Left lung (tissue), 10 donors: ENCODE measurements around the gene NAP1L4. TPM values are rescaled to one million over a fixed set of nuclear protein-coding genes. Genes with fewer than 3 reads are reported as not detected.
A peak's percentile ranks its signal among the peaks of the same experiment; 100 is the strongest.

Source experiments
- ATAC-seq: fragments of 200-7000 bp; cut with Tn5 transposase; one replicate; pipeline ENCODE4 v1.9.1; 2020; ENCODE audit warnings: moderate library complexity
- DNase-seq, 4 donors: peaks; one replicate each; pipeline ENCODE4 v3.0.0-alpha.2; 2013 to 2020
- H3K27ac ChIP-seq, 2 donors: fragments of 200-600 bp; sonication (generic) in 1 of 2; one replicate each; pipeline versions ENCODE4 v1.5.0 to v1.8.0; 2020 to 2021
- H3K27me3 ChIP-seq, 2 donors: fragments of 200-600 bp; sonication (generic) in 1 of 2; one replicate each; pipeline versions ENCODE4 v1.5.0 to v1.8.0; 2020 to 2021
- H3K36me3 ChIP-seq, 2 donors: fragments of 200-600 bp; sonication (generic) in 1 of 2; one replicate each; pipeline versions ENCODE4 v1.5.0 to v1.8.0; 2020 to 2021
- H3K4me1 ChIP-seq, 2 donors: fragments of 200-600 bp; one replicate each; pipeline ENCODE4 v1.8.0; 2021
- H3K4me3 ChIP-seq, 2 donors: fragments of 200-600 bp; sonication (generic) in 1 of 2; one replicate each; pipeline versions ENCODE4 v1.5.0 to v1.8.0; 2020 to 2021; ENCODE audit warnings: mild to moderate bottlenecking in 1 of 2
- H3K9me3 ChIP-seq, 2 donors: fragments of 200-600 bp; sonication (generic) in 1 of 2; one replicate each; pipeline versions ENCODE4 v1.5.0 to v1.8.0; 2020 to 2021
- CTCF ChIP-seq, 2 donors: fragments of 200-600 bp; sonication (generic) in 1 of 2; IDR thresholded peaks; one replicate each; pipeline versions ENCODE4 v1.5.0 to v1.8.0; 2021; ENCODE audit warnings: antibody characterized with exemption in 2 of 2
- intact Hi-C, 2 donors: fragments of 100-400 bp; cut with DNase I; formaldehyde crosslinking; loops; one replicate each; pipeline versions ENCODE4 v1.11.2 to v1.14.2; 2022
- polyA plus RNA-seq, 6 donors: library from polyadenylated mRNA; unstranded; fragments of 120-200 nt; gene quantifications; one replicate each; pipeline ENCODE4 v1.2.1, GENCODE V29; 2013; ENCODE audit not compliant: insufficient read length in 6 of 6
- total RNA-seq, 2 donors: library from RNA; stranded (reverse); fragmentation: NEBNext Ultra II Directional; extraction: Animal tissue kit (Norgen Biotek cat#: 25700); gene quantifications; one replicate each; pipeline ENCODE4 v1.2.1, GENCODE V29; 2021
- donor health status: DM: no; HTN: yes; CAD: no.
- donor health status: DM: no; HTN: no; CAD: no.

NAP1L4 gene
- total and polyA plus RNA-seq, 8 donors, result 101 to 204 (median 180) TPM

DNA sequence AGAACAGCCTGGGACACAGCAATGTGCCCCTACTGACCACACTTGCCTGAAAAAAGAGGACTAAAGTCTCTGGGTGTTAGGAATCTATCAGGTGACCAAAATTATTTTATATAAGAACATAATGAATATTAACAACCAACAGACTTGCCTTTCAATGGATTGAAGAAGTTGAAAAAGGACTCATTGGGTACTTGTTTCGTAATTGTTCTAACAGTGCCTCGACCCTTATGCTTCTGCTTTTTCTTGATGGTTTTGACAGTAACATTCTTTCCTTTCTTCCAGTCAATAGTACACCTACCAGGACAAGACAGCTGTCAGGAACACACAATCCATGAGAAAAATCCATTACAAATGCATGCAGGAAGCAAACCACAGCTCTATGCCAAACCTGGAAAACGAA lies 33.9 kb downstream of the NAP1L4 start:
- intact Hi-C loops, result no loop called here
- DNase-seq (no peak), ATAC-seq (no peak)
- Histone ChIP-seq H3K27ac (peak overlapping the region in 1 of 2 donors; percentile 2), H3K4me1 (peaks cover 0 to 13% of the 10 kb centered on the region in 2 donors), H3K36me3 (peaks cover 0 to 100% of the 10 kb centered on the region in 2 donors), H3K9me3 (no peaks in the 10 kb centered on the region), H3K27me3 (no peaks in the 10 kb centered on the region), H3K4me3 (no peak overlapping the region)
- no peak for TF ChIP-seq CTCF (IDR thresholded peaks at IDR 0.05)

DNA sequence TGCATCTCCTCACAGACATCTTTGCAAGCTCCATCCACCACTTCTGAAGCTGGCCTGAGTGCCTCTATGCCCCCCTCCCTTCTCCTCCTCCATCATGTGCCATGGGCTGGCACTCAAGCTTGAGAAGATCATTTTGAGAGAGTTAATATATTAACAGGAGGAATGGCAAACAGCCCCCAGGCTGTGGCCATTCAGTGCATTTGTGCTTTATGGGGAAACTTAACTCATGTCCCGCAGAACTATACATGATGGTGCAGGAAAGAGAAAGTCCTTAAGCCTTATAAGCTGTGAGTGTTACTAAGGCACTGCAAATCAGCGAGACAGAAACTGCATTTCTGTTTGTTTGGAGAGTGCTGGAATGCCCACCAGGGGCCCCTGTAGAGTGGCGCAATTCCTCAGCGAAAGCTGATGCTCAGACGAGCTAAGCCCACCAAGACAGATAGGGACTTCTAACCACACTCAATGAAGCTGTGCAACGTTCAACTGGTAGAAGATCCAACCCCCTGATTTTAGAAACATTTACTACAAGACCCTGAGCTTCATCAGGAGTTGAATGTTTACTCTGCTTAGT lies 36.1 kb downstream of the NAP1L4 start:
- H3K4me1 ChIP-seq, result peaks cover 0 to 24% of the 10 kb centered on the region in 2 donors
- TF ChIP-seq CTCF (IDR thresholded peaks at IDR 0.05), result no peak
- no peak overlapping the region for H3K4me3 ChIP-seq
- no peaks in the 10 kb centered on the region for H3K9me3 ChIP-seq
- DNase-seq, result peak in 1 of 4 donors; percentile 50
- H3K27me3 ChIP-seq, result no peaks in the 10 kb centered on the region
- ATAC-seq, result peak; percentile 20
- no peak overlapping the region for H3K27ac ChIP-seq
- H3K36me3 ChIP-seq, result peaks cover 0 to 99% of the 10 kb centered on the region in 2 donors
- intact Hi-C loops, result no loop called here

GRCh38 chr11:2954263-2954662 lies 37.9 kb downstream of the NAP1L4 start:
- Histone ChIP-seq H3K4me1 (peaks cover 0 to 28% of the 10 kb centered on the region in 2 donors), H3K27me3 (no peaks in the 10 kb centered on the region), H3K9me3 (no peaks in the 10 kb centered on the region), H3K4me3 (no peak overlapping the region), H3K36me3 (peaks cover 0 to 99% of the 10 kb centered on the region in 2 donors), H3K27ac (no peak overlapping the region)
- no peak for DNase-seq
- ATAC-seq, result no peak
- intact Hi-C loops, result no loop called here
- no peak for TF ChIP-seq CTCF (IDR thresholded peaks at IDR 0.05)

- Histone ChIP-seq H3K4me1 (peaks cover 0 to 15% of the 10 kb centered on the region in 2 donors), H3K9me3 (no peaks in the 10 kb centered on the region), H3K36me3 (peaks cover 0 to 99% of the 10 kb centered on the region in 2 donors), H3K4me3 (no peak overlapping the region), H3K27ac (no peak overlapping the region), H3K27me3 (no peaks in the 10 kb centered on the region)
- no peak for TF ChIP-seq CTCF (IDR thresholded peaks at IDR 0.05)
- DNase-seq (no peak), ATAC-seq (no peak)
- intact Hi-C loops, result no loop called here
Measured at GRCh38 chr11:2952290-2952689, 39.8 kb downstream of the NAP1L4 start.

GRCh38 chr11:2951231-2952110 lies 40.7 kb downstream of the NAP1L4 start:
- H3K9me3 ChIP-seq, result no peaks in the 10 kb centered on the region
- no peak overlapping the region for H3K4me3 ChIP-seq
- peak; percentile 16 for ATAC-seq
- intact Hi-C loops, result no loop called here
- no peak for TF ChIP-seq CTCF (IDR thresholded peaks at IDR 0.05)
- H3K36me3 ChIP-seq, result peaks cover 0 to 99% of the 10 kb centered on the region in 2 donors
- peak overlapping the region; percentile 2 to 66 for H3K27ac ChIP-seq
- H3K4me1 ChIP-seq, result peaks cover 0 to 16% of the 10 kb centered on the region in 2 donors
- no peaks in the 10 kb centered on the region for H3K27me3 ChIP-seq
- DNase-seq, result no peak
